Hepatocyte (in vitro differentiated cells): Measurements from ENCODE around the gene RFFL. TPM values are rescaled to one million over a fixed set of nuclear protein-coding genes. Genes with fewer than 3 reads are reported as not detected.
A peak's percentile ranks its signal among the peaks of the same experiment; 100 is the strongest.
"Not testable (repeated sequence)": the region's sequence is repeated elsewhere in the genome, so short reads cannot be mapped to it uniquely, and the experiment has no call there.

Experiments used
- DNase-seq: peaks from one replicate; pipeline ENCODE4 v3.0.0-alpha.2; 2016; ENCODE audit warnings: low spot score
- H2AFZ ChIP-seq: fragments of 200-600 bp; sonication (generic); 2 replicates; pipeline ENCODE4 v1.6.0; 2016; ENCODE audit warnings: antibody characterized with exemption, mild to moderate bottlenecking
- H3K27ac ChIP-seq: fragments of 200-600 bp; sonication (generic); 2 replicates; pipeline ENCODE4 v1.5.1; 2016; ENCODE audit warnings: mild to moderate bottlenecking
- H3K27me3 ChIP-seq: fragments of 200-600 bp; sonication (generic); 2 replicates; pipeline ENCODE4 v1.6.1; 2016
- H3K36me3 ChIP-seq: fragments of 200-600 bp; sonication (generic); replicated peaks from 2 replicates; pipeline ENCODE4 v1.5.1; 2016; ENCODE audit warnings: low read depth; ENCODE audit not compliant: insufficient read depth
- H3K4me1 ChIP-seq: fragments of 200-600 bp; sonication (generic); 2 replicates; pipeline ENCODE4 v1.5.1; 2016; ENCODE audit warnings: mild to moderate bottlenecking, moderate library complexity; ENCODE audit not compliant: insufficient read depth
- H3K4me2 ChIP-seq: fragments of 200-600 bp; sonication (generic); 2 replicates; pipeline ENCODE4 v1.6.0; 2016
- H3K4me3 ChIP-seq: fragments of 200-600 bp; sonication (generic); 2 replicates; pipeline ENCODE4 v1.5.1; 2016; ENCODE audit warnings: mild to moderate bottlenecking
- H3K79me2 ChIP-seq: fragments of 200-600 bp; sonication (generic); 2 replicates; pipeline ENCODE4 v1.6.0; 2017; ENCODE audit warnings: mild to moderate bottlenecking
- H3K9me2 ChIP-seq: fragments of 200-600 bp; sonication (generic); replicated peaks from 2 replicates; pipeline ENCODE4 v1.6.0; 2017; ENCODE audit warnings: mild to moderate bottlenecking; ENCODE audit not compliant: insufficient read depth
- H3K9me3 ChIP-seq: fragments of 200-600 bp; sonication (generic); 2 replicates; pipeline ENCODE4 v1.5.1; 2016; ENCODE audit warnings: low read depth, mild to moderate bottlenecking
- H4K20me1 ChIP-seq: fragments of 200-600 bp; sonication (generic); 2 replicates; pipeline ENCODE4 v1.6.0; 2016; ENCODE audit warnings: mild to moderate bottlenecking; ENCODE audit not compliant: insufficient read depth, poor library complexity, severe bottlenecking
- CTCF ChIP-seq: fragments of 200-600 bp; sonication (generic); IDR thresholded peaks from 2 replicates; pipeline ENCODE4 v1.5.1; 2016; ENCODE audit warnings: antibody characterized with exemption, mild to moderate bottlenecking; ENCODE audit not compliant: poor library complexity
- EZH2 ChIP-seq: fragments of 200-600 bp; sonication (generic); IDR thresholded peaks from 2 replicates; pipeline ENCODE4 v1.6.1; 2016; ENCODE audit warnings: antibody characterized with exemption, mild to moderate bottlenecking, borderline replicate concordance
- EZH2phosphoT487 ChIP-seq: fragments of 200-600 bp; sonication (generic); IDR thresholded peaks from one replicate; pipeline ENCODE4 v1.6.1; 2018; ENCODE audit warnings: antibody characterized with exemption, mild to moderate bottlenecking, low read depth, moderate library complexity; ENCODE audit not compliant: unreplicated experiment, severe bottlenecking
- WGBS: methylation state at CpG from one replicate; pipeline ENCODE4 v1.1.6; 2016; ENCODE audit warnings: low lambda C conversion rate; ENCODE audit errors: missing lambda C conversion rate; 5-methylcytosine and 5-hydroxymethylcytosine counted together
- polyA plus RNA-seq: library from polyadenylated mRNA; unstranded; fragments of >200 nt; fragmentation: Nextera tagmentation; extraction: Ambion mirVana; gene quantifications from 2 replicates; pipeline ENCODE4 v1.2.1, GENCODE V29; 2016
- total RNA-seq: library from RNA; depleted of rRNA; stranded (reverse); fragments of >200 nt; gene quantifications from 2 replicates; pipeline ENCODE4 v1.2.3, GENCODE V29; 2014

The RFFL gene
- total and polyA plus RNA-seq, 2 experiments from 2014 or later, result 12.9 to 22.7 TPM

GRCh38 chr17:35002876-35003551 is 60.5 kb downstream of the RFFL start:
- WGBS, result 93% methylated on average over 15 of the region's 15 CpGs
- H3K4me2 ChIP-seq, result no peak overlapping the region
- H4K20me1 ChIP-seq, result no peaks in the 10 kb centered on the region
- no peak overlapping the region for H3K4me3 ChIP-seq
- no peaks in the 10 kb centered on the region for H3K9me2 ChIP-seq
- no peaks in the 10 kb centered on the region for H3K27me3 ChIP-seq
- H3K9me3 ChIP-seq, result no peaks in the 10 kb centered on the region
- no peaks in the 10 kb centered on the region for H3K79me2 ChIP-seq
- TF ChIP-seq EZH2, result no peak
- TF ChIP-seq CTCF, result no peak
- no peak for TF ChIP-seq EZH2phosphoT487
- peak; percentile 13 for DNase-seq
- no peaks in the 10 kb centered on the region for H3K36me3 ChIP-seq
- H2AFZ ChIP-seq, result no peak overlapping the region
- no peak overlapping the region for H3K27ac ChIP-seq
- H3K4me1 ChIP-seq, result no peaks in the 10 kb centered on the region

- Histone ChIP-seq H2AFZ (no peak overlapping the region), H3K36me3 (no peaks in the 10 kb centered on the region), H3K27me3 (no peaks in the 10 kb centered on the region), H3K4me1 (no peaks in the 10 kb centered on the region), H3K4me2 (no peak overlapping the region), H3K4me3 (no peak overlapping the region), H3K9me2 (no peaks in the 10 kb centered on the region), H3K9me3 (no peaks in the 10 kb centered on the region), H3K79me2 (no peaks in the 10 kb centered on the region), H3K27ac (no peak overlapping the region), H4K20me1 (no peaks in the 10 kb centered on the region)
- no peak for DNase-seq
- no peak for TF ChIP-seq CTCF
- no peak for TF ChIP-seq EZH2
- TF ChIP-seq EZH2phosphoT487, result no peak
- WGBS, result 98% methylated on average over 2 of the region's 2 CpGs
Observed at GRCh38 chr17:35001549-35001948, 62.0 kb downstream of the RFFL start.

- not testable (repeated sequence) for H3K27ac ChIP-seq, H3K4me1 ChIP-seq, H3K4me2 ChIP-seq, H3K4me3 ChIP-seq, DNase-seq, H3K9me3 ChIP-seq, H3K36me3 ChIP-seq, H4K20me1 ChIP-seq, H3K27me3 ChIP-seq, H3K9me2 ChIP-seq, H3K79me2 ChIP-seq, H2AFZ ChIP-seq
- WGBS, result 95% methylated on average over 14 of the region's 14 CpGs
Observed at GRCh38 chr17:35000965-35001364, 62.5 kb downstream of the RFFL start.

GRCh38 chr17:34999456-34999855 is 64.1 kb downstream of the RFFL start:
- H3K27ac ChIP-seq, result no peak overlapping the region
- no peak for TF ChIP-seq CTCF
- no peak for TF ChIP-seq EZH2
- no peak for TF ChIP-seq EZH2phosphoT487
- no peaks in the 10 kb centered on the region for H3K79me2 ChIP-seq
- H3K27me3 ChIP-seq, result no peaks in the 10 kb centered on the region
- no peaks in the 10 kb centered on the region for H3K4me1 ChIP-seq
- H3K9me2 ChIP-seq, result no peaks in the 10 kb centered on the region
- H2AFZ ChIP-seq, result no peak overlapping the region
- DNase-seq, result no peak
- H3K4me2 ChIP-seq, result no peak overlapping the region
- H3K9me3 ChIP-seq, result no peaks in the 10 kb centered on the region
- H3K36me3 ChIP-seq, result no peaks in the 10 kb centered on the region
- no peak overlapping the region for H3K4me3 ChIP-seq
- H4K20me1 ChIP-seq, result no peaks in the 10 kb centered on the region
- WGBS, result 97% methylated on average over 2 of the region's 2 CpGs
